SH-SY5Y (cell line): ENCODE results near the gene TPX2.

Source experiments
- GATA2 ChIP-seq: IDR thresholded peaks from 2 replicates; pipeline ENCODE4 v1.6.1; 2011; ENCODE audit warnings: mild to moderate bottlenecking, low read depth, low read length
- GATA3 ChIP-seq: IDR thresholded peaks from 2 replicates; pipeline ENCODE4 v1.6.1; 2011; ENCODE audit warnings: low read depth, mild to moderate bottlenecking, low read length, moderate library complexity

- TF ChIP-seq GATA2 = no peak
- TF ChIP-seq GATA3 = no peak
Observed at GRCh38 chr20:31830406-31830981, 91.4 kb downstream of the TPX2 start.
